AG09309 (cell line): ENCODE results near the gene FRY.

Source experiments
- DNase-seq: peaks from one replicate; pipeline ENCODE4 v3.0.0-alpha.2; 2010; ENCODE audit warnings: low read depth
- H3K4me3 ChIP-seq: 2 replicates; pipeline ENCODE4 v1.5.1; 2011; ENCODE audit warnings: mild to moderate bottlenecking, low read depth, low read length, moderate library complexity; ENCODE audit not compliant: control insufficient read depth
- CTCF ChIP-seq: IDR thresholded peaks from 2 replicates; pipeline ENCODE4 v1.5.1; 2011; ENCODE audit warnings: mild to moderate bottlenecking, low read depth, low read length, inconsistent platforms; ENCODE audit not compliant: insufficient read depth, control insufficient read depth; ENCODE audit errors: missing control alignments

FRY gene

GRCh38 chr13:32205431-32206096 is 174.0 kb downstream of the FRY start:
- DNase-seq: no peak
- no peak overlapping the region for H3K4me3 ChIP-seq
- no peak for TF ChIP-seq CTCF

DNA sequence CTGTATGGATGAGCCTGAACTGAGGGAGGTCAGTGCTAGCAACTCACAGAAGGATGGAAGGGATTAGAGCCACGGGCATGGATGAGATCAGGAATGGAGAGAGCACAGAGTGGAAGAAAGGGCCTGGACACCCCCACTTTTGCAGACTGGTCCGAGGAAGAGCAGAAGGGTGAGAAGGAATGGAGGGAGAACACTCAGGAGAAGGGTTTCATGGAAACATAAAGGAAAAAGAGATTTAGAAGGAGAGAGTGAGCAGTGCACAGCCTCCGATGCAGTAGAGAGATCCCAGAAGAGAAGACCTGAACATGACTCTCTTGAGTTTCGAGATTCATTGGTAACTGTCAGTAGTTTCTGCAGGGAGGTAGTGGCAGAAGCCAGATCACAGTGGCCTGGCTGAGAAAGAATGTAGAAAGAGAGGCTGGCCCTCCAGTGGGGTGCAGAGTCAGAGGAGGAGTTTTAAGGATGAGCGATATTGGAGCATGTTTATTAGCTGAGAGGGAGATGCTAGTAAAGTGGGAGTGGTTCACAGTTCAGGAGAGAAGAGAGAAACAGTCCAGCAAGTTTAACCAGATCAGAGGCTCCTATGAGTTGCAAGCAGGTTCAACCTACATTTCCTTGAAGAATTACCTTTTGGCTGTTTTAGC is 174.6 kb downstream of the FRY start:
- H3K4me3 ChIP-seq: no peak overlapping the region
- DNase-seq: no peak
- no peak for TF ChIP-seq CTCF

GRCh38 chr13:32208860-32209259 is 177.3 kb downstream of the FRY start:
- no peak for TF ChIP-seq CTCF
- no peak for DNase-seq
- H3K4me3 ChIP-seq: no peak overlapping the region

GRCh38 chr13:32209652-32210051 is 178.1 kb downstream of the FRY start:
- DNase-seq: no peak
- no peak overlapping the region for H3K4me3 ChIP-seq
- TF ChIP-seq CTCF: no peak

- TF ChIP-seq CTCF: no peak
- DNase-seq: no peak
- H3K4me3 ChIP-seq: no peak overlapping the region
These were observed 178.5 kb downstream of the FRY start for GRCh38 chr13:32210101-32210500.

DNA sequence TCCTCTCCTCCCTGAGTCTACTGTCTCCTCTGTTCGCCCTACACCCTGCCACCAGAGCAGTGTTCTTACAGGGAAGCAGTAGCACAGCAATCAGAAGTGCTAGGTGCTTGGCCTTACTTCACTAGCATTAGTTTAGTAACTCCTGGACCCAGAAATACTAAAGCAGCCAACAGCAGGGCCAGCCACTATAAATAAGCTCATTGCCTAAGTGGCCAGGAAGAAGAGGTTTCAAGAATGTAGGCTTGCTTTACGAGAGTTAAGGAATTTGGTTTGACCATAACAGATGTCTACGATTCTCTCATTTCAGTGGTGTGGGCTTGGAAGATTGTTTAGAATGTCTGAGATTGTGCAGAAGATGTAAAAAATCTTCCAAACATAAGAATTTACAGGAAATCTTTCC is 180.2 kb downstream of the FRY start:
- peak; percentile 98 for DNase-seq
- no peak for TF ChIP-seq CTCF
- H3K4me3 ChIP-seq: no peak overlapping the region
